Activated CD8-positive, alpha-beta memory T cell treated with anti-CD3 and anti-CD28 coated beads for 36 hours (primary cell): ENCODE data around the gene PLXNA2. TPM values are rescaled to one million over a fixed set of nuclear protein-coding genes. Genes with fewer than 3 reads are reported as not detected.

Experiments used
- CTCF ChIA-PET: fragments of 350-600 bp; sonication (Branson Sonifier 250); formaldehyde crosslinking; loops from one replicate; lab custom pipeline; 2021; ENCODE audit warnings: antibody characterized with exemption; lab: Charles Lee
- POLR2A ChIA-PET: fragments of 350-600 bp; sonication (Branson Sonifier 250); formaldehyde crosslinking; loops from one replicate; lab custom pipeline; 2021; ENCODE audit warnings: antibody characterized with exemption; lab: Charles Lee
- total RNA-seq, 2 experiments: library from RNA; stranded (reverse); gene quantifications; one replicate each; pipeline ENCODE4 v1.2.3, GENCODE V29; 2021

The PLXNA2 gene
- total RNA-seq, 2 experiments from 2014 or later: 0.34 to 0.36 TPM

- POLR2A ChIA-PET: no interaction called here
- CTCF ChIA-PET: no interaction called here
These were observed 49.2 kb downstream of the PLXNA2 start for GRCh38 chr1:208194944-208195343.

GRCh38 chr1:208192995-208193394 is 51.2 kb downstream of the PLXNA2 start:
- ChIA-PET POLR2A (no interaction called here), CTCF (no interaction called here)

- POLR2A ChIA-PET: no interaction called here
- CTCF ChIA-PET: no interaction called here
These were observed 53.4 kb downstream of the PLXNA2 start for GRCh38 chr1:208190784-208191183.

- ChIA-PET POLR2A (no interaction called here), CTCF (interaction anchor here (1.3 kb wide), 1 partner anchor 55 kb away, joined by 5 read pairs; no protein-coding TSS in a partner anchor)
These were observed 54.5 kb downstream of the PLXNA2 start for GRCh38 chr1:208189716-208190115.

- CTCF ChIA-PET: interaction anchor here (1.3 kb wide), 1 partner anchor 56 kb away, joined by 5 read pairs; no protein-coding TSS in a partner anchor
- POLR2A ChIA-PET: no interaction called here
These were observed 55.0 kb downstream of the PLXNA2 start for GRCh38 chr1:208189183-208189582.

- ChIA-PET CTCF (interaction anchor here (1.3 kb wide), 1 partner anchor 56 kb away, joined by 5 read pairs; no protein-coding TSS in a partner anchor), POLR2A (no interaction called here)
These were observed 55.6 kb downstream of the PLXNA2 start for GRCh38 chr1:208188607-208189006.

GRCh38 chr1:208187499-208188041 is 56.6 kb downstream of the PLXNA2 start:
- CTCF ChIA-PET: no interaction called here

GRCh38 chr1:208185801-208186231 is 58.4 kb downstream of the PLXNA2 start:
- ChIA-PET CTCF (interaction anchor here (0.6 to 0.7 kb wide), 2 partner anchors 14 to 404 kb away, joined by 3 to 4 read pairs; no protein-coding TSS in a partner anchor), POLR2A (no interaction called here)

More at GRCh38 chr1:208187499-208188041, 56.6 kb downstream of the PLXNA2 start:
- POLR2A ChIA-PET: no interaction called here

- ChIA-PET CTCF (interaction anchor here (0.6 to 1.1 kb wide), 3 partner anchors 13 to 405 kb away, joined by 3 to 4 read pairs (median 3); partner anchors contain the start of gene PLXNA2), POLR2A (no interaction called here)
These were observed 59.1 kb downstream of the PLXNA2 start for GRCh38 chr1:208184966-208185654.

GRCh38 chr1:208183977-208184911 is 59.9 kb downstream of the PLXNA2 start:
- POLR2A ChIA-PET: interaction anchor here (0.7 kb wide), 1 partner anchor 35 kb away, joined by 3 read pairs; no protein-coding TSS in a partner anchor

GRCh38 chr1:208182880-208183645 is 61.1 kb downstream of the PLXNA2 start:
- ChIA-PET CTCF (no interaction called here), POLR2A (no interaction called here)

More at GRCh38 chr1:208183977-208184911, 59.9 kb downstream of the PLXNA2 start:
- CTCF ChIA-PET: interaction anchor here (1.1 kb wide), 1 partner anchor 60 kb away, joined by 3 read pairs; the partner anchor contains the start of gene PLXNA2

GRCh38 chr1:208181364-208181763 is 62.8 kb downstream of the PLXNA2 start:
- CTCF ChIA-PET: interaction anchor here (1.0 kb wide), 1 partner anchor 39 kb away, joined by 3 read pairs; no protein-coding TSS in a partner anchor
- POLR2A ChIA-PET: no interaction called here

- ChIA-PET CTCF (no interaction called here), POLR2A (no interaction called here)
These were observed 63.8 kb downstream of the PLXNA2 start for GRCh38 chr1:208180421-208180820.

GRCh38 chr1:208179961-208180409 is 64.2 kb downstream of the PLXNA2 start:
- ChIA-PET POLR2A (no interaction called here), CTCF (no interaction called here)

GRCh38 chr1:208179263-208179816 is 64.8 kb downstream of the PLXNA2 start:
- CTCF ChIA-PET: no interaction called here
- POLR2A ChIA-PET: no interaction called here

GRCh38 chr1:208178091-208178529 is 66.1 kb downstream of the PLXNA2 start:
- POLR2A ChIA-PET: no interaction called here
- CTCF ChIA-PET: no interaction called here

- ChIA-PET POLR2A (no interaction called here), CTCF (no interaction called here)
These were observed 66.5 kb downstream of the PLXNA2 start for GRCh38 chr1:208177656-208178055.

- ChIA-PET POLR2A (no interaction called here), CTCF (no interaction called here)
These were observed 67.5 kb downstream of the PLXNA2 start for GRCh38 chr1:208176649-208177048.
